ENCODE data around the gene SNTG2. TPM values are rescaled to one million over a fixed set of nuclear protein-coding genes. Genes with fewer than 3 reads are reported as not detected.

SNTG2 gene
- total and polyA plus RNA-seq, 7 donors, result 0.26 to 1.7 (median 0.73) TPM; not detected in 2

GRCh38 chr2:985317-985898 lies 34.8 kb downstream of the SNTG2 start:
- Histone ChIP-seq H3K9me3 (no peaks in the 10 kb centered on the region), H3K27ac (no peak overlapping the region), H3K4me3 (no peak overlapping the region), H3K4me1 (no peaks in the 10 kb centered on the region), H3K36me3 (ENCODE audit: insufficient read depth in 1 of 2, low read depth in 1 of 2) (no peaks in the 10 kb centered on the region), H3K27me3 (ENCODE audit: insufficient read depth in 3 of 3, low read length in 2 of 3) (no peaks in the 10 kb centered on the region)
- WGBS, 3 donors, result 37 to 49% (median 47%) methylated on average over 7 of the region's 7 CpGs
- intact Hi-C loops (cut with DNase I), result no loop called here
- TF ChIP-seq, protein P1, sequence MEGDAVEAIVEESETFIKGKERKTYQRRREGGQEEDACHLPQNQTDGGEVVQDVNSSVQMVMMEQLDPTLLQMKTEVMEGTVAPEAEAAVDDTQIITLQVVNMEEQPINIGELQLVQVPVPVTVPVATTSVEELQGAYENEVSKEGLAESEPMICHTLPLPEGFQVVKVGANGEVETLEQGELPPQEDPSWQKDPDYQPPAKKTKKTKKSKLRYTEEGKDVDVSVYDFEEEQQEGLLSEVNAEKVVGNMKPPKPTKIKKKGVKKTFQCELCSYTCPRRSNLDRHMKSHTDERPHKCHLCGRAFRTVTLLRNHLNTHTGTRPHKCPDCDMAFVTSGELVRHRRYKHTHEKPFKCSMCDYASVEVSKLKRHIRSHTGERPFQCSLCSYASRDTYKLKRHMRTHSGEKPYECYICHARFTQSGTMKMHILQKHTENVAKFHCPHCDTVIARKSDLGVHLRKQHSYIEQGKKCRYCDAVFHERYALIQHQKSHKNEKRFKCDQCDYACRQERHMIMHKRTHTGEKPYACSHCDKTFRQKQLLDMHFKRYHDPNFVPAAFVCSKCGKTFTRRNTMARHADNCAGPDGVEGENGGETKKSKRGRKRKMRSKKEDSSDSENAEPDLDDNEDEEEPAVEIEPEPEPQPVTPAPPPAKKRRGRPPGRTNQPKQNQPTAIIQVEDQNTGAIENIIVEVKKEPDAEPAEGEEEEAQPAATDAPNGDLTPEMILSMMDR (IDR thresholded peaks at IDR 0.05), result no peak
- DNase-seq, result no peak
- no peak for ATAC-seq

DNA sequence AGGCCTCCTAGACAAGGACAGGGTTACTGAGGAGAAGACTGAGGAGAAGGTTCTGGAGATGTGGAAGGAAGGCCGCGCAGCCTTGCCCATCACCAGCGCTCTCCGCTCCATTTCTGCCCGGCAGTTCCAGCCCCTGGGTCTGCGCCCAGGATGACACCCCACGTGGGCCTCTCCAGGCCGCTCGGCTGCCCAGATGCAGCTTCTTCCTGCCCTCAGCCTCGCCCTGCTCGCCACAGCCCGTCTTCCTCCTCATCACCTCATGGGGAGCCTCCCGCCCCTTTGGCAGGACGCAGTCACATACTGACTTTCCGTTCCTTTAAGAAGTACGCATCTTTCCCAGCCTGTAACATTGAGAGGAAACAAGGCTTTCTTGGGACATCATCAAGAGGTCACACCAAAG lies 37.1 kb downstream of the SNTG2 start:
- DNase-seq (no peak), ATAC-seq (no peak)
- TF ChIP-seq, protein P1 (IDR thresholded peaks at IDR 0.05), result no peak
- intact Hi-C loops (cut with DNase I), result no loop called here
- Histone ChIP-seq H3K36me3 (ENCODE audit: insufficient read depth in 1 of 2, low read depth in 1 of 2) (no peaks in the 10 kb centered on the region), H3K4me1 (no peaks in the 10 kb centered on the region), H3K27ac (no peak overlapping the region), H3K9me3 (no peaks in the 10 kb centered on the region), H3K27me3 (ENCODE audit: insufficient read depth in 3 of 3, low read length in 2 of 3) (no peaks in the 10 kb centered on the region), H3K4me3 (no peak overlapping the region)
- 84 to 95% (median 86%) methylated on average over 16 of the region's 16 CpGs for WGBS, 3 donors

DNA sequence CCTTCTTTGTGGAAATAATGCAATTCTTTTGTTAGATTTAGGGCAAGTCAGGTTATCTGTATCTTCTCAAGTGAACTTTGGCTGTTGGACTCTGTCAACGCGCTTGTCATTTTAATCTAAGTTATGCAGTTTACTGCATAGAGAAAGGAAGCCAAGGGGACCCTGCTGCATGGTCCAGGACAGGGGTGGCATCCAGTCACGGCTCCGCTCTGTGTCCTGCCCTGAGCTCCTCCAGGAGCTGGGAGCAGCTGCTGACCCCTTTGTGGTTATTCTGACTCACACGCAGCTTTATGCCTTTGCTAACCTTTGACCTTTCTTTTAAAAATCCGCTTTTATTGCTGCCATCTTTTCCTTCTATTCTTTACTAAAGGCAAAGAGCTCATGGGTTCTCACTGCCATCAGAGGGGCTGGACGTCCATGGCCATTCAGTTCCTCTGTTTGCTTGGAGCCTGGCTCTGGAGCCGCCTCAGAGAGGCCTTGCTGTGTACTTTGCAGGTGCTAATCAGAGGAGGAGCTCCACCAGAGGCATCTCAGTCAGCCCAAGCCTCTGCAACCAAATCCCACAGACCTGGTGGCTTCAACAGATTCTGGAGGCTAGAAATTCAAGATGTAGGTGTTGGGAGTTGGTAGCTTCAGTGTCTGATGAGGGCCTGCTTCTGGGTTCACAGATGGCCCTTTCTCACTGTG lies 39.3 kb downstream of the SNTG2 start:
- H3K4me1 ChIP-seq, result no peaks in the 10 kb centered on the region
- no peak overlapping the region for H3K4me3 ChIP-seq
- no peaks in the 10 kb centered on the region for H3K27me3 ChIP-seq (ENCODE audit: insufficient read depth in 3 of 3, low read length in 2 of 3)
- H3K9me3 ChIP-seq, result no peaks in the 10 kb centered on the region
- 65 to 69% (median 65%) methylated on average over 8 of the region's 8 CpGs for WGBS, 3 donors
- intact Hi-C loops (cut with DNase I), result no loop called here
- DNase-seq (no peak), ATAC-seq (no peak)
- H3K36me3 ChIP-seq (ENCODE audit: insufficient read depth in 1 of 2, low read depth in 1 of 2), result no peaks in the 10 kb centered on the region
- TF ChIP-seq, protein P1 (IDR thresholded peaks at IDR 0.05), result no peak
- H3K27ac ChIP-seq, result no peak overlapping the region

DNA sequence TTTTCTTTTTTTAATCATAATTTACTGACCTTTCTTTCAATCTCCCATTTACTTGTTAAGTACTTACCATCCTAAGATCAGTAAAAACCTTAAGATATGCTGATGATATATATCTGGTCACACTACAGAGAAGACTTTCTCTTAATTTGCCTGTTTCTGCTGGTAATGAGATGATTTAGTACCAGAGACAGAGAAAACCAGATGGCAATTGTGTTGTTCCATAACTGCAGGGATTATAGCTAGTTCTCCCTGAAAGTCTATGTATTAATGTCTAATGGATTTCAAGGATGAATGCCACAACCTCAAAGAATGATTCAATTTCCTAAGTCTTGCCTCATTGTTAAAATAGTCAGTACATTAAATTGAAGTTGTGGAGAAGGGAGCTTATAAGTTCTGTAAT lies 40.3 kb downstream of the SNTG2 start:
- TF ChIP-seq, protein P1 (IDR thresholded peaks at IDR 0.05), result no peak
- Histone ChIP-seq H3K4me1 (no peaks in the 10 kb centered on the region), H3K36me3 (ENCODE audit: insufficient read depth in 1 of 2, low read depth in 1 of 2) (no peaks in the 10 kb centered on the region), H3K4me3 (no peak overlapping the region), H3K9me3 (no peaks in the 10 kb centered on the region), H3K27ac (no peak overlapping the region), H3K27me3 (ENCODE audit: insufficient read depth in 3 of 3, low read length in 2 of 3) (no peaks in the 10 kb centered on the region)
- ATAC-seq, result no peak
- DNase-seq, result no peak
- intact Hi-C loops (cut with DNase I), result no loop called here

- Histone ChIP-seq H3K4me3 (no peak overlapping the region), H3K27ac (no peak overlapping the region), H3K27me3 (ENCODE audit: insufficient read depth in 3 of 3, low read length in 2 of 3) (peaks cover 0 to 4% (median 0%) of the 10 kb centered on the region in 3 donors), H3K4me1 (no peaks in the 10 kb centered on the region), H3K36me3 (ENCODE audit: insufficient read depth in 1 of 2, low read depth in 1 of 2) (no peaks in the 10 kb centered on the region), H3K9me3 (no peaks in the 10 kb centered on the region)
- DNase-seq, result no peak
- 76 to 78% (median 78%) methylated on average over 2 of the region's 2 CpGs for WGBS, 3 donors
- intact Hi-C loops (cut with DNase I), result no loop called here
- ATAC-seq, result no peak
- TF ChIP-seq, protein P1 (IDR thresholded peaks at IDR 0.05), result no peak
Measured at GRCh38 chr2:1002350-1002749, 51.7 kb downstream of the SNTG2 start.
